Measurements from ENCODE around the gene ATIC. TPM values are rescaled to one million over a fixed set of nuclear protein-coding genes. Genes with fewer than 3 reads are reported as not detected.

Gene ATIC
- total and polyA plus RNA-seq, 10 donors: 50.5 to 165 (median 80.0) TPM

DNA sequence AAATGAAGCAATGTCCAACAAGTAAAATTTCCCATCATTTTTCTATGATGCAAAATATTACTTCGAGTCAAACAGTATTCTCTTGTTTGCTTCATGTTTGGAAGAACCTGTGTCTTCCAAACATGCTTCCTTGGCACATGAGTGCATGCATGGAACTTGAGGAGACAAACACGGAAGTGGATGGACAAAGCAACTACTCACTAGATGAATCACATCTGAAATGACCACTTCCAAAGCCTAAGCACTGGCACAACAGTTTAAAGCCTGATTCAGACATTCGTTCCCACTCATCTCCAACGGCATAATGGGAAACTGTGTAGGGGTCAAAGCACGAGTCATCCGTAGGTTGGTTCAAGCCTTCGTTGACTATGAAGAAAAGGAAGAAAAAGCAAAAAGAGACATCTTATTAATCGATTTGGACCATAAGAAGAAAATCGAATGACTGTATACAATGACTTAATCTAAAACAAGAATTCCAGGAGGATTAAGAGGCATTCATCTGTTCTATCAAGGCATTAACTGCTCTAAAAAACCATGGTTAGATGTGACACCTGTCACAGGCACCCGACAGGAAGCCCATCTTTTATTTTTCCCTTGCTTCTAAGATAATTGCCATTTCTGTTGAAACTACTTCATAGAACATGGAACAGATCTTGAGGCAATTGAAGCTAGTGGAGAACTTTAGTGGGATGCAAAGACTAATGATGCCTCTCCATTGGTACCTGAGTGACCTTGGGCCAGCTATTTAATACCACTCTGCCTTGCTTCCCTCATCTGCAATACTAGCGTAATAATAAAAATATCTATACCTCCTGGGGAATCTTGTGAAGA, 56.0 kb downstream of the ATIC start:
- Histone ChIP-seq H3K27ac (no peak overlapping the region), H3K4me1 (no peaks in the 10 kb centered on the region), H3K4me3 (no peak overlapping the region), H3K27me3 (replicated peaks in 1 of 7) (no peaks in the 10 kb centered on the region), H3K36me3 (peaks cover 0 to 39% (median 2%) of the 10 kb centered on the region in 6 donors), H3K9me3 (no peaks in the 10 kb centered on the region)
- no peak for DNase-seq
- intact Hi-C loops (cut with DNase I; ENCODE audit: low total_unique reads): no loop called here
- 94 to 99% (median 96%) methylated on average over 11 of the region's 11 CpGs for WGBS, 5 donors
- TF ChIP-seq, protein P1, sequence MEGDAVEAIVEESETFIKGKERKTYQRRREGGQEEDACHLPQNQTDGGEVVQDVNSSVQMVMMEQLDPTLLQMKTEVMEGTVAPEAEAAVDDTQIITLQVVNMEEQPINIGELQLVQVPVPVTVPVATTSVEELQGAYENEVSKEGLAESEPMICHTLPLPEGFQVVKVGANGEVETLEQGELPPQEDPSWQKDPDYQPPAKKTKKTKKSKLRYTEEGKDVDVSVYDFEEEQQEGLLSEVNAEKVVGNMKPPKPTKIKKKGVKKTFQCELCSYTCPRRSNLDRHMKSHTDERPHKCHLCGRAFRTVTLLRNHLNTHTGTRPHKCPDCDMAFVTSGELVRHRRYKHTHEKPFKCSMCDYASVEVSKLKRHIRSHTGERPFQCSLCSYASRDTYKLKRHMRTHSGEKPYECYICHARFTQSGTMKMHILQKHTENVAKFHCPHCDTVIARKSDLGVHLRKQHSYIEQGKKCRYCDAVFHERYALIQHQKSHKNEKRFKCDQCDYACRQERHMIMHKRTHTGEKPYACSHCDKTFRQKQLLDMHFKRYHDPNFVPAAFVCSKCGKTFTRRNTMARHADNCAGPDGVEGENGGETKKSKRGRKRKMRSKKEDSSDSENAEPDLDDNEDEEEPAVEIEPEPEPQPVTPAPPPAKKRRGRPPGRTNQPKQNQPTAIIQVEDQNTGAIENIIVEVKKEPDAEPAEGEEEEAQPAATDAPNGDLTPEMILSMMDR (IDR thresholded peaks at IDR 0.05 in 8 of 11, conservative IDR thresholded peaks at IDR 0.05 in 3 of 11): no peak
- TF ChIP-seq POLR2A (IDR thresholded peaks at IDR 0.05) (no peak), POLR2AphosphoS5 (IDR thresholded peaks at IDR 0.05) (no peak)

GRCh38 chr2:215368493-215368809, 56.6 kb downstream of the ATIC start:
- DNase-seq: no peak
- Histone ChIP-seq H3K4me3 (no peak overlapping the region), H3K9me3 (no peaks in the 10 kb centered on the region), H3K4me1 (no peaks in the 10 kb centered on the region), H3K27ac (no peak overlapping the region), H3K36me3 (peaks cover 0 to 33% (median 0%) of the 10 kb centered on the region in 6 donors), H3K27me3 (replicated peaks in 1 of 7) (no peaks in the 10 kb centered on the region)
- intact Hi-C loops (cut with DNase I; ENCODE audit: low total_unique reads): no loop called here
- TF ChIP-seq POLR2A (IDR thresholded peaks at IDR 0.05) (no peak), POLR2AphosphoS5 (IDR thresholded peaks at IDR 0.05) (no peak)
- TF ChIP-seq, protein P1 (IDR thresholded peaks at IDR 0.05 in 8 of 11, conservative IDR thresholded peaks at IDR 0.05 in 3 of 11): no peak

- Histone ChIP-seq H3K4me3 (no peak overlapping the region), H3K27ac (no peak overlapping the region), H3K27me3 (replicated peaks in 1 of 7) (no peaks in the 10 kb centered on the region), H3K4me1 (no peaks in the 10 kb centered on the region), H3K36me3 (peaks cover 0 to 30% (median 0%) of the 10 kb centered on the region in 6 donors), H3K9me3 (no peaks in the 10 kb centered on the region)
- TF ChIP-seq, protein P1 (IDR thresholded peaks at IDR 0.05 in 8 of 11, conservative IDR thresholded peaks at IDR 0.05 in 3 of 11): no peak
- TF ChIP-seq POLR2AphosphoS5 (IDR thresholded peaks at IDR 0.05) (no peak), POLR2A (IDR thresholded peaks at IDR 0.05) (no peak)
- WGBS, 5 donors: 91 to 95% (median 93%) methylated on average over 3 of the region's 3 CpGs
- intact Hi-C loops (cut with DNase I; ENCODE audit: low total_unique reads): no loop called here
- DNase-seq: no peak
These were observed 57.4 kb downstream of the ATIC start for GRCh38 chr2:215369181-215369760.
